Keratinocyte (primary cell): ENCODE results near the gene SLC43A1. TPM values are rescaled to one million over a fixed set of nuclear protein-coding genes. Genes with fewer than 3 reads are reported as not detected.

ENCODE experiments used
- DNase-seq: peaks from one replicate; pipeline ENCODE4 v3.0.0-alpha.2; 2011; ENCODE audit warnings: low read depth, missing footprints, low spot score
- FAIRE-seq: peaks from 2 replicates; lab custom pipeline; 2011; peaks lifted over from hg19 to GRCh38; lab: Jason Lieb, UNC
- H2AFZ ChIP-seq: 2 replicates; pipeline ENCODE4 v1.6.0; 2012; ENCODE audit warnings: low read length, control low read depth, inconsistent platforms; ENCODE audit not compliant: control insufficient read depth
- H3K27ac ChIP-seq: 2 replicates; pipeline ENCODE4 v1.5.1; 2011; ENCODE audit warnings: low read length; ENCODE audit not compliant: control insufficient read depth, insufficient read depth
- H3K27me3 ChIP-seq: 3 replicates; pipeline ENCODE4 v1.6.0; 2011; ENCODE audit warnings: low read length; ENCODE audit not compliant: control insufficient read depth, insufficient read depth; ENCODE audit errors: extremely low read depth
- H3K36me3 ChIP-seq, 2 experiments: 2 replicates in 1 of 2; 3 replicates in 1 of 2; pipeline ENCODE4 v1.5.1; 2011; ENCODE audit warnings: low read length in 2 of 2, mild to moderate bottlenecking in 1 of 2; ENCODE audit not compliant: control insufficient read depth in 2 of 2, insufficient read depth in 2 of 2; ENCODE audit errors: extremely low read depth in 1 of 2
- H3K4me1 ChIP-seq: 3 replicates; pipeline ENCODE4 v1.5.1; 2011; ENCODE audit warnings: low read length; ENCODE audit not compliant: control insufficient read depth, insufficient read depth; ENCODE audit errors: extremely low read depth
- H3K4me2 ChIP-seq: 3 replicates; pipeline ENCODE4 v1.6.0; 2011; ENCODE audit warnings: low read depth, low read length; ENCODE audit not compliant: control insufficient read depth, insufficient read depth; ENCODE audit errors: extremely low read depth
- H3K4me3 ChIP-seq, 3 experiments: fragments of 200-600 bp in 1 of 3; sonication (generic) in 1 of 3; 2 replicates in 2 of 3; 3 replicates in 1 of 3; pipeline ENCODE4 v1.5.1; 2011 to 2016; ENCODE audit warnings: low read length in 3 of 3, mild to moderate bottlenecking in 3 of 3, control low read depth in 2 of 3, inconsistent platforms in 1 of 3, low read depth in 1 of 3, mixed read lengths in 1 of 3, mixed run types in 1 of 3, moderate library complexity in 1 of 3; ENCODE audit not compliant: control insufficient read depth in 2 of 3, insufficient read depth in 2 of 3; ENCODE audit errors: extremely low read depth in 1 of 3
- H3K79me2 ChIP-seq: 2 replicates; pipeline ENCODE4 v1.6.0; 2012; ENCODE audit warnings: low read length; ENCODE audit not compliant: control insufficient read depth, insufficient read depth
- H3K9ac ChIP-seq: 3 replicates; pipeline ENCODE4 v1.6.0; 2011; ENCODE audit warnings: low read length; ENCODE audit not compliant: control insufficient read depth, insufficient read depth; ENCODE audit errors: extremely low read depth
- H3K9me1 ChIP-seq: 3 replicates; pipeline ENCODE4 v1.6.0; 2011; ENCODE audit warnings: low read length; ENCODE audit not compliant: control insufficient read depth, insufficient read depth; ENCODE audit errors: extremely low read depth
- H3K9me3 ChIP-seq: 2 replicates; pipeline ENCODE4 v1.5.1; 2012; ENCODE audit warnings: low read depth, low read length; ENCODE audit not compliant: control insufficient read depth
- H4K20me1 ChIP-seq: 3 replicates; pipeline ENCODE4 v1.6.0; 2011; ENCODE audit warnings: low read length; ENCODE audit not compliant: control insufficient read depth, insufficient read depth; ENCODE audit errors: extremely low read depth
- EZH2 ChIP-seq: IDR thresholded peaks from one replicate; pipeline ENCODE4 v1.6.1; 2012; ENCODE audit warnings: inconsistent platforms, mild to moderate bottlenecking, low read length, moderate library complexity
- dilution Hi-C: fragments of 300-500 bp; cut with MboI; formaldehyde crosslinking; loops from one replicate; pipeline ENCODE4 v1.7.0; 2020; ENCODE audit warnings: low sequenced_read_pairs; ENCODE audit not compliant: extremely low pct_ligation_motif_present
- polyA plus RNA-seq, 5 experiments: library from polyadenylated mRNA; depleted of rRNA in 3 of 5; stranded (reverse) in 3 of 5; stranded (forward) in 1 of 5; unstranded in 1 of 5; fragments of >200 nt; gene quantifications; 1 replicate in 1 of 5; 2 replicates in 3 of 5; 3 replicates in 1 of 5; pipeline versions ENCODE4 v1.2.1 to v1.2.3, GENCODE V29; 2011 to 2012; ENCODE audit warnings: missing spikeins in 2 of 5, low read depth in 1 of 5, low replicate concordance in 1 of 5
- TF ChIP-seq, protein P1 (sequence below), 3 experiments: IDR thresholded peaks in 1 of 3; conservative IDR thresholded peaks in 1 of 3; optimal IDR thresholded peaks in 1 of 3; 2 replicates in 2 of 3; 3 replicates in 1 of 3; pipeline versions ENCODE3 to v1.5.1; 2011; ENCODE audit warnings: low read length in 3 of 3, mild to moderate bottlenecking in 3 of 3, moderate library complexity in 2 of 3, control low read depth in 1 of 3, inconsistent platforms in 1 of 3; ENCODE audit not compliant: insufficient read depth in 2 of 3; ENCODE audit errors: extremely low read depth in 1 of 3

The SLC43A1 gene
- polyA plus RNA-seq, 1 donor (not counting 4 experiments of a cell fraction or from before 2014, with no cell fraction given): 0.75 TPM

DNA sequence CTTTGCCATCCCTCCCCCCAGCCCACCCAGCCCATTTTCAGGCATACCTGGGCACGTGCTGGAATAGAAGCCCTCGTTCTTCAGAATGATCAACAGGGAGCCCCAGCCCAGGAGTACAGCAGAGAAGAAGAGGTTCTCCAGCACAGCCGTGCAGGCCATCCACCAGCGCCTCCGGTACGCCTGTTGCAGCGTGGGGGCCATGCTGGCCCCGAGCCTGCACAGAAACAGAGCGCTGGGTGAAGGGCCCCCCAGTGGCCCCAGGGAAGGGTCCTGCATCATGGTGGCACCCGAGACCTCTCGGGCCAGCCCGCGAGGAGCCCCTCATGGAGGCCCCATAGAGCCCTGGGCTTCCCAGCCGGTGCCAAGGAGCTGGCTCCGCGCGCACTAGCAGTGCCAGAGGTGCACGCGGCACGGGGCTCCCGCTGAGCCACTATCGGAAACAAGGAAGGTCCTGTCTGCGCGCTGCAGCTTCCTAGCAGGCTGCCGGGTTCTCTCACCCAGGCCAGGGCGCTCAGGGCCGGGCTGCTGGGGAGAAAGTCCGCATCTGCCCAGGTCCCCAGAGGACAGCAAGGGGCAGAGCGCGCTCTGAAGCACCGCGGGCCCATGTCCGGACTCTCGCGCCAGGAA is 1.5 kb downstream of the SLC43A1 start:
- H2AFZ ChIP-seq: peak overlapping the region; percentile 90
- H3K27ac ChIP-seq: no peak overlapping the region
- peak overlapping the region; percentile 90 for H3K4me2 ChIP-seq
- H3K4me1 ChIP-seq: peaks cover 4% of the 10 kb centered on the region
- TF ChIP-seq, protein P1, sequence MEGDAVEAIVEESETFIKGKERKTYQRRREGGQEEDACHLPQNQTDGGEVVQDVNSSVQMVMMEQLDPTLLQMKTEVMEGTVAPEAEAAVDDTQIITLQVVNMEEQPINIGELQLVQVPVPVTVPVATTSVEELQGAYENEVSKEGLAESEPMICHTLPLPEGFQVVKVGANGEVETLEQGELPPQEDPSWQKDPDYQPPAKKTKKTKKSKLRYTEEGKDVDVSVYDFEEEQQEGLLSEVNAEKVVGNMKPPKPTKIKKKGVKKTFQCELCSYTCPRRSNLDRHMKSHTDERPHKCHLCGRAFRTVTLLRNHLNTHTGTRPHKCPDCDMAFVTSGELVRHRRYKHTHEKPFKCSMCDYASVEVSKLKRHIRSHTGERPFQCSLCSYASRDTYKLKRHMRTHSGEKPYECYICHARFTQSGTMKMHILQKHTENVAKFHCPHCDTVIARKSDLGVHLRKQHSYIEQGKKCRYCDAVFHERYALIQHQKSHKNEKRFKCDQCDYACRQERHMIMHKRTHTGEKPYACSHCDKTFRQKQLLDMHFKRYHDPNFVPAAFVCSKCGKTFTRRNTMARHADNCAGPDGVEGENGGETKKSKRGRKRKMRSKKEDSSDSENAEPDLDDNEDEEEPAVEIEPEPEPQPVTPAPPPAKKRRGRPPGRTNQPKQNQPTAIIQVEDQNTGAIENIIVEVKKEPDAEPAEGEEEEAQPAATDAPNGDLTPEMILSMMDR (optimal IDR thresholded peaks at IDR 0.05 in 1 of 3, IDR thresholded peaks at IDR 0.05 in 1 of 3, conservative IDR thresholded peaks at IDR 0.05 in 1 of 3; ENCODE audit: extremely low read depth in 1 of 3, insufficient read depth in 2 of 3, low read length in 3 of 3): no peak
- TF ChIP-seq EZH2: no peak
- no peaks in the 10 kb centered on the region for H3K79me2 ChIP-seq
- H4K20me1 ChIP-seq: no peaks in the 10 kb centered on the region
- H3K9me1 ChIP-seq: no peaks in the 10 kb centered on the region
- DNase-seq (no peak), FAIRE-seq (no peak)
- peaks cover 23% of the 10 kb centered on the region for H3K27me3 ChIP-seq
- no peak overlapping the region for H3K9ac ChIP-seq
- no peaks in the 10 kb centered on the region for H3K9me3 ChIP-seq
- peak overlapping the region; percentile 50 to 78 (median 72) for H3K4me3 ChIP-seq
- no peaks in the 10 kb centered on the region for H3K36me3 ChIP-seq
- dilution Hi-C loops: no loop called here

DNA sequence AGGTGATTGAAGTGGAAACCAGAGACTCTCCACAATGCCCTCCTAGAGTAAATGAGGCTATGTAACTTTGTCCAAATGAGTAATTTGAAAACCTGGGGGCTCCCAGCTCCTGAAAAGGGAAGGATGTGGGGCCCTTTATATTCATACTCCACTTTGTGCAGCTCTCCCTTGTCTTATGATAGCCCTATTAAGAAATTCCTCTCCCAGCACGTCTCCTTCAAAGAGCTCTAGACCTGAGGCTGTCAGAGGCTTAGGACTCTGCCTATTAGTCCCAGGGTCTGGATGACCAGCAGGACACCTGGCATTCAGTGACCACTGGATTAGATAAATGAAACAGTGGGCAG is 2.1 kb downstream of the SLC43A1 start:
- Histone ChIP-seq H3K4me2 (no peak overlapping the region), H3K4me3 (no peak overlapping the region), H3K9me3 (no peaks in the 10 kb centered on the region), H3K27me3 (peaks cover 23% of the 10 kb centered on the region), H2AFZ (no peak overlapping the region), H3K27ac (no peak overlapping the region), H3K9ac (no peak overlapping the region), H3K79me2 (no peaks in the 10 kb centered on the region), H3K36me3 (no peaks in the 10 kb centered on the region), H4K20me1 (no peaks in the 10 kb centered on the region), H3K4me1 (peaks cover 4% of the 10 kb centered on the region), H3K9me1 (no peaks in the 10 kb centered on the region)
- dilution Hi-C loops: no loop called here
- DNase-seq: no peak
- FAIRE-seq: no peak
- TF ChIP-seq, protein P1 (optimal IDR thresholded peaks at IDR 0.05 in 1 of 3, IDR thresholded peaks at IDR 0.05 in 1 of 3, conservative IDR thresholded peaks at IDR 0.05 in 1 of 3; ENCODE audit: extremely low read depth in 1 of 3, insufficient read depth in 2 of 3, low read length in 3 of 3): no peak
- no peak for TF ChIP-seq EZH2
